Activated CD8-positive, alpha-beta memory T cell treated with anti-CD3 and anti-CD28 coated beads for 48 hours (primary cell): ENCODE measurements around the gene FBXO42.
"Not testable (repeated sequence)": the region's sequence is repeated elsewhere in the genome, so short reads cannot be mapped to it uniquely, and the experiment has no call there.

Experiments used
- DNase-seq, 3 experiments: peaks; one replicate each; pipeline ENCODE4 v3.0.0-alpha.2; 2020; ENCODE audit warnings: low read depth in 2 of 3, low spot score in 2 of 3

Gene FBXO42

DNA sequence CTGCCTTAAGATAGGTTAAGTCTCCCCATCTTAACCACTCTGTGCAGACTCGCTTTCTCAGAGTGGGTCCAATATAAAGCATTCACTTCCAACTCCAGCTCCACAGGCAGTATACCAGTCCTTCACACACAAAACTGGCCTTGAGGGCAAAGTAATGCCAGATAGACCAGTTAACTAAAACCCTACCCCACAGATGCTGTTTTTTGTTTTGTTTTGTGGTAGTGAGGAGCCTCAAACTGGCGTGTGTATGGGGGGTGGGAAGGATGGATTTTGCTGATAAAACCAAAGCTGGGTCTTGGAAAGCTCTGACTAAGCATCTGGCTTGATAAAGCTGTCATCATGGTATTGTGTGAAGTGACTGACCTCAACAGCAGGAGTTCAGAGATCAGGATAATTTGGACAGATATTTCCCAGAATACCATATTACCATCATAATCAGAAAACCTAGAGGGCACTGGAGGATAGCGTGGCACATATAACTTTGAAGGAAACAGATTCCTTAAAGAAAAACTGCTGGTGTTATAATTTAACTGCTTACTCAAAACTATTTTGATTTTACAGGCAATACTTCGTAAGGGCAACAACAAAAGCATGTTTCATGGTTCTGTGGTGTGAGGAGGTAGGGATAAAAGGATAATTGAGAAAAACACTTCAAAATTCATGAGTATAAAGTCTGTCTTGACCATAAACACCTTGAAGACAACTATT lies 85.7 kb downstream of the FBXO42 start:
- DNase-seq: no peak

DNA sequence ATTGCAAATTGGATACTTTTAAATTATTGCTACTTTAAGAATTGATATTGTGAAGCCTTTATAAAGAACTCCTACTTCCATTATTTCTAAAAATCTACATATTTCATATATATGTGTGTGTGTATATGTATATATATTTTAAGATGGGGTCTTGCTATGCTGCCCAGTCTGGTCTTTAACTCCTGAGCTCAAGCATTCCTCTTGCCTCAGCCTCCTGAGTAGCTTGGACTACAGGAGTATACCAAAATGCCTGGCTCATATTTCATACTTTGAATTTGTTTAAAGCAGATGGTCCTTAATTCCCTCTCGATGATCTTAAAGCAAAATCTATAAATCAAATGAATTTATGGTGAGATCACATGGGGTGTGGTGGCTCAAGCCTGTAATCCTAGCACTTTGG lies 90.2 kb downstream of the FBXO42 start:
- no peak for DNase-seq

GRCh38 chr1:16260814-16261213 lies 91.5 kb downstream of the FBXO42 start:
- no peak for DNase-seq

DNA sequence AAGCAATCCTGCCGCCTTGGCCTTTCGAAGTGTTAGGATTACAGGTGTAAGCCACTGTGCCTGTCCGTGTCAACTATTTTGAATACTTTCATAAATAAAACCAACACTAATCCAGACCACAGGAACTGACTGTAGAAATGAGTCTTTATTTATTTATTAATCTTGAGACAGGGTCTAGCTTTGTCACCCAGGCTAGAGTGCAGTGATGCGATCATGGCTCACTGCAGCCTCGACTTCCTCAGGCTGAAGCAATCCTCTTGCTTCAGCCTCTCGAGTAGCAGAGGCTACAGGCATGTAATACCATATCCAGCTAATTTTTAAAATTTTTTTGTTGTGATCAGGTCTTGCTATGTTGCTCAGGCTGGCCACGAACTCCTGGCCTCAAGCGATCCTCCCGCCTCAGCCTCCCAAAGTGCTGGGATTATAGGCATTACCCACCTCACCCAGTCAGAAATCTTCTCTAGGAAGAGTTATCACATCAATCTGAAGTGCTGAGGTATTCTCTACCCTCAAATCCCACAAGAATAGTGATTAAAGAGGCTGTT lies 93.6 kb downstream of the FBXO42 start:
- DNase-seq: no peak

GRCh38 chr1:16257968-16258367 lies 94.3 kb downstream of the FBXO42 start:
- DNase-seq: no peak

DNA sequence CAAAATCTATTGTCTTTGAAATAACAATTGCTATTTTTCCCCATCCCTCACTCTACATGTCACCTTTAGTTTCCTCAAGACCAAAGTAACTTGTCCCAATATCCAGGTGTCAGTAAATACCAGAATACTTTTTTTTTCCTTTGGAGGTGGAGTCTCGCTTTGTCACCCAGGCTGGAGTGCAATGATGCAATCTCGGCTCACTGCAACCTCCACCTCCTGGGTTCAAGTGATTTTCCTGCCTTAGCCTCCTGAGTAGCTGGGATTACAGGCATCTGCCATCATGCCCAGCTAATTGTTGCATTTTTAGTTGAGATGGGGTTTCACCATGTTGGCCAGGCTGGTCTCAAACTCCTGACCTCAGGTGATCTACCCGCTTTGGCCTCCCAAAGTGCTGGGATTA lies 94.7 kb downstream of the FBXO42 start:
- not testable (repeated sequence) for DNase-seq

DNA sequence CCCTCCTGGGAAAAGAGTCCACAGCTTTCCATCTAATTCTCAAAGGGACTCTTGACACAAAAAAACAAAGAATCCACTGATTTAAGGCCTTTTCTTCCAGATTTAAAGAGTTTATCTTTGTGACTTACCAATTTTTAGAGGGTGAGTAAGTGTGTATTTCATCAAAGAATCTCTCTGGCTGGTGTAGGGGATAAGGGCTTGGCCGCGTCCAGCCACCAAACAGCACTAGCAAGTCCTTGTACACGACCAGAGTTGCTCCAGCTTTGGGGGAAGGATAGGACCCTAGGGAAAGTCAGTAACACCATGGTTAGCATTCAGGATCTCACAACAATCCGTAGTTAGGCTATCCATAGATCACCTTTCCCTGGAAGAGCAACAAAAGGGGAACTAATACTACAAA lies 95.8 kb downstream of the FBXO42 start:
- no peak for DNase-seq

DNA sequence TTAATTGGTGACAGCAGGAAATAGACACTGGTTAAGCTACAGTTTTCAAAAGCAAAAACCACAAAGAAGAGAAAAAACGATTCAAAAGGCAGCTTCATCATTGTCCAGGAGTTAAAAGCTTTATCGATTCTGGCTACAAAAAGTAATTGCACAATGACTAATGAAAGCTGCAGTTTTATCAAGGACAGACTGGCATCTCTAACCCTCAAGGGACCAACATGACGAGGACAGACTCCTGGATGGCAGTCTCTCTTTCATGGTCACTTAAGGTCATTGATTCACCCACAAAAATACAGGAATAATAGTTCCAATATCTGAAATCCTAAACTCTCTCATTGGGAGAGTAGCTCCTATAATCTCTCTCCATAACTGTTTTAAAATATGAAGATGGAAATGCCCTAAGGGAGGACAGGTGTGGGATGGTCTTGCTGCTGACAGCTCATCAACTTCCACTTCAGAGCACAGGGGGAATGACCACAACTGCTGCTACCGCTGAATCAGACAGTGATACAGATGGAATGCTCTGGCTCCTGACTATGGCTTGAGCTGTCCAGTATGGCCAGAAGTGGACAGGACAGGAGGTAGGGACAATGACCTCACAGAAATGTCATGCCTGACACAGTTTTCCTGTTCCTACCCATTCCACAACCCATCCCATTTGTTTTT lies 97.9 kb downstream of the FBXO42 start:
- DNase-seq: no peak

DNA sequence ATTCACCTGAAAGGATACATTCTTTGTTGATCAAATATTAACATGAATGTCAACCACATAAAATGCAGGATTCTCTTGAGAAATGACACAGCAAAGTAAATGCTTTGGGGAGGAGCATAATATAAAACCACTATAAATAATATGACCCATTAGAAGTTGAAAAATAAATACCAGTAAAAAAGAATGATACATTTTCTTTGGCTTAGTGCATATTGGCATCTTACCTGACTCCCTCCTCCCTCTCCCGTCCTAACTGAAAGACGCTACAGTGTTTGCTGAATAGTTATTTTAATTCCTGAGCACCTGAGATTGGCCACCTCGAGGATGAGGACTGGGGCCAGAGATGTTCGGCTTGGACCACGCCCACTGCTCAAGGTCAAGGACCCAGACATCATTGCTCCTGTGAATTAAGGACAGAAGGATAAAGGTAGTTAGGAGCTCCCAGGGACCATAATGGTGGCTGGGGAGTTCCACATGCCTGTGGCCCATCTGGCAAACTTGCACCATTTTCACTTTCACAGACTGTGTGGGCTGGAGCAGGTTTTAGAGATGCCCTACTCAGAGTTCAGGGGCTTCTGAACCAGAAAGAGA lies 98.9 kb downstream of the FBXO42 start:
- no peak for DNase-seq

DNA sequence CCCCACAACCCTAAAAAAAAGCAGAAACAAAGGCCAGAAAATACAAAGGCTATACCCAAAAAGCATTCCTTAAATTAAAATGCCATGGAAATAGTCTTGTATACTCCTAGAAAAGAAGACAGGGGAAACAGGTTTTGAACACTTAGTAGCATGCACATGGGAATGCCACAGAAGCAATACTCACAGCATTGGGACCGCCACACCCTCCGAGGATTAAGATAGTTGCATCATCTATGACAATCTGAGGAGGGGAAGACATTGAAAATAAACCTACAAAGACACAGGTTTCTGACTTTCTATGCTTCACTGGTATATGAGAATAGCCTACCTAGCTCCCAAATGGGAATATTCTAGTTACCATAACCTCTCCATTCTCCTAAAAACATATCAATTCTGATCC lies 99.4 kb downstream of the FBXO42 start:
- no peak for DNase-seq

GRCh38 chr1:16251381-16251780 lies 100.9 kb downstream of the FBXO42 start:
- DNase-seq: no peak

DNA sequence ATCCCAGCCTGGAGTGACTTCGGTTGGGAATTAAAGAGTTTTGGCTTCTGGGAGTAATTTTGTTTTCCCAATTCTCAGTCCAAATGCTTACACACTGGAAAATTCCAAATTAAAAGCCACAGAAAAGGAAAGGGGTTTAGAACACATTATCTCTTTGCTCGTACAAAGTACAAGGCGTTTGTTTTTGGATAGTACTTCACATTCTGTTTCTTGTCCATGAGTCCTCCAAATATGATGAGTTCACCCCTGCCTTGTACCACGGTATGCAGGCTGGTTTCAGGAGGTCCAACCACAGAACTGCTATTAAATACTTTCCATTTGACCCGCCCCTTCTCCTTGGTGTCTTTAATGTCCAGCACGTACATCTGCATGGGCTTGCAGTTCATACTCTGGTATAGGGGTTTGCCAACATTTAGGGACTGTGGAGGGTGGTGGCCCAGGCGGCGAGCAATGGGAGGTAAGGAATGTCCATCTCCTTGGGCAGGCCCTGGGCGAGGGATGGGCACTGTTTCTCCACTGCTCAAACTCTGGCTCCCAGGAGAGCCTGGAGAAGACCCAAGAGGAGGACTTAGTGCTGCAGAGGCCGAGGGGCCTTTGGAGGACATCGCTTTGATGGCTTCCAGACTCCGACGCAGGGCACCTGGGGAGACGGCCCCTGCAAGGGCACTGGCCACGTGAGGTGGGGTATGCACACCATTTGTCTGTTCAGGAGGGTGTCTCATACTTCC lies 101.6 kb downstream of the FBXO42 start:
- no peak for DNase-seq

GRCh38 chr1:16249596-16250241 lies 102.6 kb downstream of the FBXO42 start:
- DNase-seq: no peak

- no peak for DNase-seq
Observed at GRCh38 chr1:16248603-16249516, 103.4 kb downstream of the FBXO42 start.

GRCh38 chr1:16248007-16248436 lies 104.3 kb downstream of the FBXO42 start:
- no peak for DNase-seq

DNA sequence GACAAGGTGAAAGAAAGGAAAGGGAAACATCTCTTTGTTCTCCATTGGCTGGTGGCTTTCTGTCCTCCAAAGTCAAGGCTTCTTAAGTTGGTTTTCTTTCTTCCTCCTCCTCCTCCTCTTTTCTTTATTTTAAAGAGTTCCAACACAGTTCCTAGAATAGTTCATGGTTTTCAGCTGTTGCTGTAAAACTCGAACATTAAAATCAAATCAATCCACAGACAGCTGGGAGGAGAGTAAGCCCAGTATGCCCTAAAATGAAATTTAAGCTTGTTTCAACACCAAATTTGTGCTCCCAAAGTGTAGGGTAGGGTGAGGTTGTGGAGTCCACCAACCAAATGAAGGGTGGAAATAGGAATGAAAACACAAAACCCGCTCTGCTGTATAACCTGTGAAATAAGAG lies 104.8 kb downstream of the FBXO42 start:
- DNase-seq: no peak

DNA sequence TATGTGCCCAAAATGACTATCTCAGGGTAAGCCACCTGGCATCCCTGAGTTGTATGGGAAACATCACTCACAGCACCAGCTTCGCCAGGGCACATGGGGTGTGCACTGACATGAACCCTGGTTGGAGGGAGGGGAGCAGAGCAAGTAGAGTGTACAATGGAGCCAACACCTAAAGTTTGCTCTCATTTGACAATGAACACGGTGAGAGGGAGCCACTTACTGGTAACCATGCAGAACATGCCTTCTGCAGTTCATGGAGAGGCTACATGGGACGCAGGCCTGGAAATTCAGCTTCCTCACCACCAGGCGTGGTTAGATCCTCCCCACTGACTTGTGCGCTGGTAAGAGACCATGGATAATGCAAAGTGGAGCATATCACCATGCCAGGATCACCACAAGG lies 105.3 kb downstream of the FBXO42 start:
- no peak for DNase-seq

DNA sequence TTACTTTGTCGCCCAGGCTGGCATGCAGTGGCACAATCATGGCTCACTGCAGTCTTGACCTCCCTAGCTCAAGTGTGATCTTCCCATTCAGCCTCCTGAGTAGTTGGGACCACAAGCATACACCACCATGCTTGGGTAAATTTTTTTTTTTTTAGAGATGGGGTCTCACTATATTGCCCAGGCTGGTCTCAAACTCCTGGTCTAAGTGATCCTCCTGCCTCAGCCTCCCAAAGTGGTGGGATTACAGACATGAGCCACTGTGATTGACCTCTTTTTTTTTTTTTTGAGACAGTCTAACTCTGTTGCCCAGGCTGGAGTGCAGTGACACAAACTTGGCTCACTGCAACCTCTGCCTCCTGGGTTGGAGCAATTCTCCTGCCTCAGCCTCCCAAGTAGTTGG lies 106.0 kb downstream of the FBXO42 start:
- DNase-seq: not testable (repeated sequence)

- DNase-seq: no peak
Observed at GRCh38 chr1:16245476-16246196, 106.6 kb downstream of the FBXO42 start.
